Mesenchymal stem cell (in vitro differentiated cells and primary cell): ENCODE measurements around the gene RPS26.
"Not testable (repeated sequence)": the region's sequence is repeated elsewhere in the genome, so short reads cannot be mapped to it uniquely, and the experiment has no call there.

ENCODE experiments used
- DNase-seq: peaks from one replicate; pipeline ENCODE4 v3.0.0-alpha.2; 2013
- H2AFZ ChIP-seq: one replicate; pipeline ENCODE4 v1.6.1; 2013; ENCODE audit warnings: low read depth, mild to moderate bottlenecking, control low read depth, inconsistent platforms, low read length, moderate library complexity
- H2AK5ac ChIP-seq: 2 replicates; pipeline ENCODE4 v1.6.1; 2013; ENCODE audit warnings: low read length, moderate library complexity, mild to moderate bottlenecking, inconsistent platforms; ENCODE audit not compliant: severe bottlenecking
- H2BK120ac ChIP-seq: one replicate; pipeline ENCODE4 v1.6.1; 2013; ENCODE audit warnings: low read depth, mild to moderate bottlenecking, inconsistent platforms, low read length, moderate library complexity
- H2BK12ac ChIP-seq, 2 experiments: one replicate each; pipeline ENCODE4 v1.6.1; 2013; ENCODE audit warnings: inconsistent platforms in 2 of 2, low read length in 2 of 2, mild to moderate bottlenecking in 2 of 2, moderate library complexity in 2 of 2, control low read depth in 1 of 2
- H2BK15ac ChIP-seq: one replicate; pipeline ENCODE4 v1.6.1; 2013; ENCODE audit warnings: mild to moderate bottlenecking, low read depth, inconsistent platforms; ENCODE audit not compliant: poor library complexity, severe bottlenecking
- H2BK5ac ChIP-seq: 2 replicates; pipeline ENCODE4 v1.6.1; 2013; ENCODE audit warnings: low read depth, mild to moderate bottlenecking, low read length, control low read depth, inconsistent platforms; ENCODE audit not compliant: poor library complexity, severe bottlenecking
- H3K14ac ChIP-seq, 2 experiments: one replicate each; pipeline ENCODE4 v1.6.1; 2013; ENCODE audit warnings: inconsistent platforms in 2 of 2, low read length in 2 of 2, control low read depth in 1 of 2, mild to moderate bottlenecking in 1 of 2, moderate library complexity in 1 of 2
- H3K18ac ChIP-seq, 2 experiments: one replicate each; pipeline ENCODE4 v1.6.1; 2013; ENCODE audit warnings: inconsistent platforms in 2 of 2, low read length in 2 of 2, control low read depth in 1 of 2, low read depth in 1 of 2, mild to moderate bottlenecking in 1 of 2
- H3K23ac ChIP-seq, 2 experiments: one replicate each; pipeline ENCODE4 v1.6.1; 2013; ENCODE audit warnings: inconsistent platforms in 2 of 2, low read length in 2 of 2, mild to moderate bottlenecking in 2 of 2, moderate library complexity in 2 of 2, control low read depth in 1 of 2
- H3K27ac ChIP-seq: 2 replicates; pipeline ENCODE4 v1.5.1; 2013; ENCODE audit warnings: mild to moderate bottlenecking, moderate library complexity, low read length, control low read depth, inconsistent platforms; ENCODE audit not compliant: poor library complexity, severe bottlenecking
- H3K27me3 ChIP-seq, 2 experiments: 2 replicates each; pipeline versions ENCODE4 v1.6.1 to v1.7.0; 2013; ENCODE audit warnings: low read length in 2 of 2, mild to moderate bottlenecking in 2 of 2, moderate library complexity in 2 of 2, control low read depth in 1 of 2, inconsistent platforms in 1 of 2; ENCODE audit not compliant: control insufficient read depth in 1 of 2, insufficient read depth in 1 of 2
- H3K36me3 ChIP-seq, 2 experiments: 2 replicates each; pipeline versions ENCODE4 v1.6.1 to v1.7.0; 2013; ENCODE audit warnings: low read length in 2 of 2, control low read depth in 1 of 2, inconsistent platforms in 1 of 2, low read depth in 1 of 2, mild to moderate bottlenecking in 1 of 2; ENCODE audit not compliant: insufficient read depth in 2 of 2, control insufficient read depth in 1 of 2
- H3K4ac ChIP-seq, 2 experiments: one replicate each; pipeline ENCODE4 v1.6.1; 2013; ENCODE audit warnings: inconsistent platforms in 2 of 2, low read length in 2 of 2, mild to moderate bottlenecking in 2 of 2, moderate library complexity in 2 of 2, control low read depth in 1 of 2, low read depth in 1 of 2
- H3K4me1 ChIP-seq: 2 replicates; pipeline ENCODE4 v1.6.1; 2013; ENCODE audit warnings: low read depth, low read length, control low read depth; ENCODE audit not compliant: control insufficient read depth, insufficient read depth
- H3K4me2 ChIP-seq: 2 replicates; pipeline ENCODE4 v1.6.1; 2013; ENCODE audit warnings: low read length, mild to moderate bottlenecking, inconsistent platforms; ENCODE audit not compliant: poor library complexity, severe bottlenecking
- H3K4me3 ChIP-seq, 2 experiments: 2 replicates each; pipeline versions ENCODE4 v1.5.1 to v1.7.0; 2013; ENCODE audit warnings: low read length in 2 of 2, mild to moderate bottlenecking in 2 of 2, control low read depth in 1 of 2, low read depth in 1 of 2; ENCODE audit not compliant: insufficient read depth in 1 of 2
- H3K79me1 ChIP-seq: replicated peaks from 2 replicates; pipeline ENCODE4 v1.6.1; 2013; ENCODE audit warnings: mild to moderate bottlenecking, control low read depth, low read length, inconsistent platforms; ENCODE audit not compliant: poor library complexity, severe bottlenecking
- H3K9ac ChIP-seq: 2 replicates; pipeline ENCODE4 v1.7.0; 2013; ENCODE audit warnings: mild to moderate bottlenecking, low read length, moderate library complexity
- H3K9me3 ChIP-seq: 2 replicates; pipeline ENCODE4 v1.7.0; 2013; ENCODE audit warnings: mild to moderate bottlenecking, low read length; ENCODE audit not compliant: control insufficient read depth
- H4K8ac ChIP-seq: one replicate; pipeline ENCODE4 v1.6.1; 2013; ENCODE audit warnings: inconsistent platforms, mild to moderate bottlenecking, low read length, moderate library complexity
- H4K91ac ChIP-seq: one replicate; pipeline ENCODE4 v1.6.1; 2013; ENCODE audit warnings: mild to moderate bottlenecking, low read length, inconsistent platforms
- WGBS: methylation state at CpG from one replicate; pipeline ENCODE4 v1.1.7; 2013; ENCODE audit warnings: mixed read lengths; 5-methylcytosine and 5-hydroxymethylcytosine counted together

RPS26 gene

DNA sequence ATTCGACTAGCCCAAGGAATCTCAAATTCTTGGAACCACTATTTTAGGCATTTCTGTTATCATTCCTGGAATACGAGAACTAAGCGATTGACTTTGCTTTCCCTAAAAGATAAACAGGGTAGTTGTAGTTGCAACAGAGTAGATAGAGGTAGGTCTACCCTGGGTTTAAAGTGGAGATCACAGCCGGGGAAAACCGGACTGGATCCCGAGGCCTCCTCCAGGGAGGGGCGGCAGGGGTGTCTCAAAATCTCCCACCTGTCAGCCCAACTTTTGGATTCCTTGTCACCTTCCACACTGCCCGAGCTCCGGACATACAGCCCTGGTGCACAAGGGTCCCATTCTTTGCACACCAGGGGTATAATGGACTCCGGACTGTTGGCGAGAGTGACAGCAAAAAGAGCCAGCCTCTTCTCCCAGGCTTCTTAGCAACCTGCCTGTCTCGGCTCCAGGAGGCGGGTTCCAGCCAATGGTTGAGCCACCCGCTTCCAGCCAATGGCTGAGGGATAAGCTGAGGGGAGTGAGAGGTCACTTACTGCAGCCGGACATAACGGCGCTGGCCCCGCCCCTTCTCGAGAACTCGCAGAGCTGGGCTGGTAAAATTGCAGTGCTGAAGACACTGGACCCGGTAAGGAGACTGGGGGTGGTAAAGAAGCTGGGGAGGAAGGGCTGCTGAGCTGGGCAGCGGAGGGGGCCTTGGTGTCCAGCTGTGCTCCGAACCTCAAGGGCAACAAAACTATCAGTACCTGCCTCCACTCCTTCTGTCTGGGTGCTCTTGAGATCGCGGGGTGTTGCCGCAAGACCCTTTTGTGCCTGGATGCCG lies 44.8 kb upstream of the RPS26 start, which contains the start of gene SUOX:
SUOX (plus strand) TSS at position 562 of the 820 bp plus-strand sequence. CDS start 4,946 bp downstream, outside the sequence.
- Histone ChIP-seq H3K9me3 (no peaks in the 10 kb centered on the region), H3K27me3 (no peaks in the 10 kb centered on the region), H4K8ac (peak within 1 kb of the TSS; percentile 43), H3K36me3 (peaks cover 28 to 37% of the 10 kb centered on the region in 2 experiments), H4K91ac (peak within 1 kb of the TSS; percentile 79), H3K4ac (peak within 1 kb of the TSS in 1 of 2 experiments; percentile 83), H3K4me1 (peaks cover 14% of the 10 kb centered on the region), H2AFZ (peak within 1 kb of the TSS; percentile 72), H3K4me3 (peak within 1 kb of the TSS; percentile 73 to 86), H3K4me2 (peak within 1 kb of the TSS; percentile 81), H3K27ac (peak within 1 kb of the TSS; percentile 69), H3K79me1 (peaks cover 15% of the 10 kb centered on the region), H2BK15ac (no peak within 1 kb of the TSS), H2BK12ac (peak within 1 kb of the TSS in 1 of 2 experiments; percentile 74), H3K9ac (peak within 1 kb of the TSS; percentile 90), H2BK5ac (no peak within 1 kb of the TSS), H3K23ac (peak within 1 kb of the TSS in 1 of 2 experiments; percentile 75), H2BK120ac (peak within 1 kb of the TSS; percentile 4), H2AK5ac (no peak within 1 kb of the TSS), H3K18ac (peak within 1 kb of the TSS in 1 of 2 experiments; percentile 94), H3K14ac (peak within 1 kb of the TSS in 1 of 2 experiments; percentile 92)
- WGBS, result 4% methylated on average over 26 of the region's 27 CpGs
- peak; percentile 98 for DNase-seq

DNA sequence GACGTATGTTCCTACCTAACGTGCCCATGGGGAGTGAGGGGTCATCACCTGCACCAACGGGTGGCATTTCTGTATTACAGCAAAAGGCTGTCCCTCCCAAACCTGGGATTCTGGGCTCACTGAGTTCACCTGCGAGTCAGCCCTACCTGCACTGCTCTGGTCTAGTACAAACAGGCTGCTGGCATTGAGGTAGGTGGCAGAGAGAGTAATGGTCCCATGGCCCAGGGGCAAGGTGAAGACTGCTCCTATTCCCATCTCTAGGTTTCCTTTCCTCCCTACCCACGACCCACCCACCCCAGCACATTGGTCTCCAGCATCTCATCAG lies 44.2 kb upstream of the RPS26 start:
- 6% methylated on average over 5 of the region's 5 CpGs for WGBS
- H3K4me3 ChIP-seq, result peak overlapping the region; percentile 73 to 86
- peak overlapping the region in 1 of 2 experiments; percentile 74 for H2BK12ac ChIP-seq
- H3K4me1 ChIP-seq, result peaks cover 15% of the 10 kb centered on the region
- no peak overlapping the region for H2BK15ac ChIP-seq
- peaks cover 24 to 37% of the 10 kb centered on the region in 2 experiments for H3K36me3 ChIP-seq
- peaks cover 15% of the 10 kb centered on the region for H3K79me1 ChIP-seq
- H3K4me2 ChIP-seq, result peak overlapping the region; percentile 81
- no peak overlapping the region for H2BK5ac ChIP-seq
- H3K18ac ChIP-seq, result peak overlapping the region in 1 of 2 experiments; percentile 94
- H2AK5ac ChIP-seq, result no peak overlapping the region
- peak overlapping the region in 1 of 2 experiments; percentile 64 for H3K4ac ChIP-seq
- DNase-seq, result peak; percentile 3
- peak overlapping the region; percentile 43 for H4K8ac ChIP-seq
- peak overlapping the region in 1 of 2 experiments; percentile 92 for H3K14ac ChIP-seq
- H3K23ac ChIP-seq, result peak overlapping the region in 1 of 2 experiments; percentile 75
- peak overlapping the region; percentile 79 for H4K91ac ChIP-seq
- peak overlapping the region; percentile 4 for H2BK120ac ChIP-seq
- H3K27ac ChIP-seq, result peak overlapping the region; percentile 52
- no peaks in the 10 kb centered on the region for H3K27me3 ChIP-seq
- H3K9me3 ChIP-seq, result no peaks in the 10 kb centered on the region
- peak overlapping the region; percentile 72 for H2AFZ ChIP-seq
- peak overlapping the region; percentile 90 for H3K9ac ChIP-seq

DNA sequence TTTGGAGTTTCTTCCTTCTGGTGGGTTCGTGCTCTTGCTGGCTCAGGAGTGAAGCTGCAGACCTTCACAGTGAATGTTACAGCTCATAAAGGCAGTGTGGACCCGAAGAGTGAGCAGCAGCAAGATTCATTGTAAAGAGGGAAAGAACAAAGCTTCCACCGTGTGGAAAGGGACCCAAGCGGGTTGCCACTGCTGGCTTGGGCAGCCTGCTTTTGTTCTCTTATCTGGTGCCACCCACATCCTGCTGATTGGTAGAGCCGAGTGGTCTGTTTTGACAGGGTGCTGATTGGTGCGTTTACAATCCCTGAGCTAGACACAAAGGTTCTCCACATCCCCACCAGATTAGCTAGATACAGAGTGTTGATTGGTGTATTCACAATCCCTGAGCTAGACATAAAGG lies 42.2 kb upstream of the RPS26 start:
- not testable (repeated sequence) for H2BK15ac ChIP-seq, H3K18ac ChIP-seq, H3K4ac ChIP-seq, H3K4me2 ChIP-seq, DNase-seq, H3K27ac ChIP-seq, H3K4me3 ChIP-seq, H3K27me3 ChIP-seq, H2BK120ac ChIP-seq, H3K9ac ChIP-seq, H3K14ac ChIP-seq, H2AK5ac ChIP-seq, H3K23ac ChIP-seq, H2AFZ ChIP-seq, H4K8ac ChIP-seq, H2BK5ac ChIP-seq, H3K9me3 ChIP-seq, H2BK12ac ChIP-seq
- Histone ChIP-seq H3K79me1 (peaks cover 17% of the 10 kb centered on the region), H3K4me1 (peaks cover 15% of the 10 kb centered on the region), H3K36me3 (peaks cover 26 to 30% of the 10 kb centered on the region in 2 experiments), H4K91ac (peak overlapping the region; percentile 29)
- WGBS, result 97% methylated on average over 4 of the region's 6 CpGs

DNA sequence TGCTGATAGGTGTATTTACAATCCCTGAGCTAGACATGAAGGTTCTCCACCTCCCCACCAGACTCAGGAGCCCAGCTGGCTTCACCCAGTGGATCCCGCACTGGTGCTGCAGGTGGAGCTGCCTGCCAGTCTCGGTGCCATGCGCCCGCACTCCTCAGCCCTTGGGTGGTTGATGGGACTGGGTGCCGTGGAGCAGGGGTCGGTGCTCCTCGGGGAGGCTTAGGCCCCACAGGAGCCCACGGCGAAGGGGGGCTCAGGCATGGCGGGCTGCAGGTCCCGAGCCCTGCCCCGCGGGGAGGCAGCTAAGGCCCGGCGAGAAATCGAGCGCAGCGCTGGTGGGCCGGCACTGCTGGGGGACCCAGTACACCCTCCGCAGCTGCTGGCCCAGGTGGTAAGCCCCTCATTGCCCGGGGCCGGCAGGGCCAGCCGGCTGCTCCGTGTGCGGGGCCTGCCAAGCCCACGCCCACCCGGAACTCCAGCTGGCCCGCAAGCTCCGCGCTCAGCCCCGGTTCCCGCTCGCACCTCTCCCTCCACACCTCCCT lies 41.6 kb upstream of the RPS26 start:
- not testable (repeated sequence) for H2AFZ ChIP-seq, H4K8ac ChIP-seq, H3K4ac ChIP-seq, H3K14ac ChIP-seq, H3K9ac ChIP-seq, H4K91ac ChIP-seq, H2BK15ac ChIP-seq, H2BK120ac ChIP-seq, H2BK12ac ChIP-seq, H2BK5ac ChIP-seq, H3K23ac ChIP-seq, H2AK5ac ChIP-seq, H3K4me3 ChIP-seq, H3K4me2 ChIP-seq, H3K9me3 ChIP-seq, DNase-seq, H3K27me3 ChIP-seq, H3K27ac ChIP-seq, H3K18ac ChIP-seq
- WGBS, result 97% methylated on average over 18 of the region's 33 CpGs
- H3K79me1 ChIP-seq, result peaks cover 17% of the 10 kb centered on the region
- peaks cover 15% of the 10 kb centered on the region for H3K4me1 ChIP-seq
- H3K36me3 ChIP-seq, result peaks cover 29 to 31% of the 10 kb centered on the region in 2 experiments
